Omental fat pad (tissue), 4 donors: ENCODE measurements around the gene SIK3. TPM values are rescaled to one million over a fixed set of nuclear protein-coding genes. Genes with fewer than 3 reads are reported as not detected.

Experiments
- ATAC-seq: fragments of 150-250 bp; one replicate; pipeline ENCODE4 v1.9.1; 2016; ENCODE audit warnings: mild to moderate bottlenecking, moderate library complexity; ENCODE audit not compliant: low FRiP score
- DNase-seq: peaks from one replicate; pipeline ENCODE4 v3.0.0-alpha.2; 2019; ENCODE audit warnings: low spot score
- total RNA-seq, 4 donors: library from RNA; depleted of rRNA; stranded (reverse); fragments of >200 nt; gene quantifications; one replicate each; pipeline ENCODE4 v1.1.0, GENCODE V29; 2016
- TF ChIP-seq, protein P1 (sequence below), 3 donors: fragments of 450-650 bp; IDR thresholded peaks; one replicate each; pipeline ENCODE4 v1.5.1; 2016 to 2017; ENCODE audit warnings: antibody characterized with exemption in 3 of 3, mild to moderate bottlenecking in 3 of 3, moderate library complexity in 2 of 3

Gene SIK3
- total RNA-seq, 4 donors from 2014 or later, result 31.2 to 54.6 (median 50.2) TPM

DNA sequence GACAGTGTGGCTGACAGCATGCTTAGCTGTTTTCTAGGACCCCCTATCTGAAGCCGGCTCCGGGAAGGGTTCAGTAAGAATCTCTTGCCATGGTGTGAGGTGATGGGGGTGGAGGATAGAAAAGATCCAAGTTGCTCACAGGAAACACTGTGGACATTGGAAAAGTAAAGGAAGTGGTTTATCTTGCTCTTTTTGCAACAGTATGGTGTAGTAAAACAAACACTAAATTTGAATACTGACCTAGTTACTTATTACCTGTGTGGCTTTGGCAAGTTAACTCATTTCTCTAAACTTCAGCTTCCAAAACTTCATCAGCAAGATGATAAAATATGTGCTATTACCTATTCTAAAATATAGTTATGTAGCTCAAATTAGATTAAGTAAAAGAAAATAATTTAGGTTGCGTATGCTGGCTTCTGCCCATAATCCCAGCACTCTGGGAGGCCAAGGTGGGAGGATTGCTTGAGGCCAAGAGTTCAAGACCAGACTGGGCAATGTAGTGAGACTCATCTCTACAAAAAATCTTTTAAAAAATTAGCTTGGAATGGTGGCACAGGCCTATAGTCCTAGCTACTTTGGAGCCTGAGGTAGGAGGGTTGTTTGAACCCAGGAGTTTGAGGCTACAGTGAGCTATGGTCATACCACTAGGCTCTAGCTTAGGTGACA lies 209.2 kb downstream of the SIK3 start:
- TF ChIP-seq, protein P1, sequence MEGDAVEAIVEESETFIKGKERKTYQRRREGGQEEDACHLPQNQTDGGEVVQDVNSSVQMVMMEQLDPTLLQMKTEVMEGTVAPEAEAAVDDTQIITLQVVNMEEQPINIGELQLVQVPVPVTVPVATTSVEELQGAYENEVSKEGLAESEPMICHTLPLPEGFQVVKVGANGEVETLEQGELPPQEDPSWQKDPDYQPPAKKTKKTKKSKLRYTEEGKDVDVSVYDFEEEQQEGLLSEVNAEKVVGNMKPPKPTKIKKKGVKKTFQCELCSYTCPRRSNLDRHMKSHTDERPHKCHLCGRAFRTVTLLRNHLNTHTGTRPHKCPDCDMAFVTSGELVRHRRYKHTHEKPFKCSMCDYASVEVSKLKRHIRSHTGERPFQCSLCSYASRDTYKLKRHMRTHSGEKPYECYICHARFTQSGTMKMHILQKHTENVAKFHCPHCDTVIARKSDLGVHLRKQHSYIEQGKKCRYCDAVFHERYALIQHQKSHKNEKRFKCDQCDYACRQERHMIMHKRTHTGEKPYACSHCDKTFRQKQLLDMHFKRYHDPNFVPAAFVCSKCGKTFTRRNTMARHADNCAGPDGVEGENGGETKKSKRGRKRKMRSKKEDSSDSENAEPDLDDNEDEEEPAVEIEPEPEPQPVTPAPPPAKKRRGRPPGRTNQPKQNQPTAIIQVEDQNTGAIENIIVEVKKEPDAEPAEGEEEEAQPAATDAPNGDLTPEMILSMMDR (IDR thresholded peaks at IDR 0.05), result no peak
- ATAC-seq (no peak), DNase-seq (no peak)

DNA sequence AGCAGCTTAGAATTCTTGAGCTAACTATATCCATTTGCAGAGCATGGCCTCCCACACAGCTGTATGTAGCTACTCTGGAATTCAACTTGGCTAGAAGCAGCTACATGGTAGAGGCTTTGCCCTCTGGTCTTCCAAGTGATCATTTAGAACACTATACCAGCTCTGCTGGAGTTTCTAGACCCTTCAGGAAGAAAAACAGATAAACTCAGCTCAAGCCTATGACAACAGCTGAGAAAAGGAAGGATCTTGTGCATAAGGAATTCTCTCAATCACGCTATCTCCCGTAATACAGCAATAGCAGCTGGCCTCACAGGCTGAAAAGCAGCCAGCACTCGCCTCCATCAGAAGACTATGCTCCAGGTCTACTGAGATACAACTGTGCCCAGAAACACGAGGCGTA lies 210.2 kb downstream of the SIK3 start:
- TF ChIP-seq, protein P1 (IDR thresholded peaks at IDR 0.05), result no peak
- ATAC-seq (no peak), DNase-seq (no peak)

DNA sequence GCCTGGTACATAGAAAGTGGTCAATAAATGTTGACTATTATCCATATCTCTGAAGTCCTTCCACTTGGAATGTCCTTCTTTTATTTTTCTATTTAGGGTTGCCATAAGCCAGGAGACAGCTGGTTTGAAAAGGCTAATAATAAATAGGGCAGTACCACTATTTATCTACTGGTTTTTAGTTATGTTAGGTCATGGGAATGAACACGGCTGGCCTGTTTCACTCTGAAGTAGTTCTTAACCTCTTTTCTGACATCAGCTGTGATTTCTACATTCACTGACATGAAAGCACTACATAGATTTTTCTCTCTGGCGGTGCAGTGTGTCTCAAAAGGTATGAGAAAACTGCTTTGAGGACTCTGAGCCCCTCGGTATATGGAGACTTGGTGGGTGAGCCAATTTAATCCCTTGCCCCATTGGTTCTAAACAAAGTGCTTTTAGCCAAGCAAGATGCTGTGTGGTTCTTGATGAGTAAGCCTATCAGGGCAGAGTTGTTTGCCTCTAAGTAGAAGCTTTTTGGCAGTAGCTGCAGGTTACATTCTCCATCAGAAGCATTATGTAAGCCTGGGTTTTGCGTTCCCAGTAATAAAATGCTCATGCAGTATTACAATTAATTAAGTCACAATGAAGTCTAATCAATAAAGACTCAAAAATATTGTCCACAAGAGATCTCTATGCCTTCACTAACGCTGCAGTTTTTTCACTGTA lies 212.1 kb downstream of the SIK3 start:
- ATAC-seq, result peak; percentile 77
- TF ChIP-seq, protein P1 (IDR thresholded peaks at IDR 0.05), result no peak
- DNase-seq, result no peak

DNA sequence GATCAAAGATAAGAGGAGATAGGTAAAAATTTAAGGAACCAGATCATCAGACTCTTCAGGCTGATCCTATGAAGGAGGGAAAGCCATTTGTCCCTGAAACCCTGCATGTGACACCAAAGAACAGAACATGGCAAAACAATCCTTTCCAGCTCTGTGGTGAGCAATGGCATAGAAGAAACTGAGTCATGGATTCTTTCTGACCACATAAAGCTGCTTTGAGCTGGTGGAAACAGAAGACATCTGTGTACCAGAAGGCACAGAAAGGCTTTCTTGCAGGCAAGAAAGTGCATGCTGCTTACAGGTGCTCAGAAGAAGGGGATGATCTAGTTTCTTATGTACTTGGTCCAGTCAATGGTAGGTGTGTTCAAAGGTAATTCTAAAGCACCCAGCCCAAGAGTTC lies 215.8 kb downstream of the SIK3 start:
- ATAC-seq, result no peak
- TF ChIP-seq, protein P1 (IDR thresholded peaks at IDR 0.05), result no peak
- no peak for DNase-seq

DNA sequence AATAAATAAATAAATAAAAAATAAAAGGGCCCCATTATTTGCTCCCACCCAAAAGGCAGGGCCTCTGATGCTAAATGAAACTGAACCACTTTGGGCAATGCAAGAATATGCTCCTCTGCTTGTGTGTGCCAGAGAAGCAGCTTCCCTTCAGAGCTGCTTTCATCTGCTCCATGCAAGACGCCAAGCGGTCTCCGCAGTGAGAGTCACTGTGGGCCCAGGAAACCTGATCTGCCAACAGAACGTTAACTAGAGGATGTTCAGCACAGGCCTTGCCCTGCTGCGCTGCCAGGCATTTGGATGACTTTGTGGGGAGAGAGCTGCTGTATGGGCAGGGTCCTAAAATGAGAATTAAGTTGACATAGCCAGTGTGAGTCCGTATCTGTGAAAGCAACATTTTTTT lies 217.1 kb downstream of the SIK3 start:
- DNase-seq (no peak), ATAC-seq (no peak)
- TF ChIP-seq, protein P1 (IDR thresholded peaks at IDR 0.05), result no peak

DNA sequence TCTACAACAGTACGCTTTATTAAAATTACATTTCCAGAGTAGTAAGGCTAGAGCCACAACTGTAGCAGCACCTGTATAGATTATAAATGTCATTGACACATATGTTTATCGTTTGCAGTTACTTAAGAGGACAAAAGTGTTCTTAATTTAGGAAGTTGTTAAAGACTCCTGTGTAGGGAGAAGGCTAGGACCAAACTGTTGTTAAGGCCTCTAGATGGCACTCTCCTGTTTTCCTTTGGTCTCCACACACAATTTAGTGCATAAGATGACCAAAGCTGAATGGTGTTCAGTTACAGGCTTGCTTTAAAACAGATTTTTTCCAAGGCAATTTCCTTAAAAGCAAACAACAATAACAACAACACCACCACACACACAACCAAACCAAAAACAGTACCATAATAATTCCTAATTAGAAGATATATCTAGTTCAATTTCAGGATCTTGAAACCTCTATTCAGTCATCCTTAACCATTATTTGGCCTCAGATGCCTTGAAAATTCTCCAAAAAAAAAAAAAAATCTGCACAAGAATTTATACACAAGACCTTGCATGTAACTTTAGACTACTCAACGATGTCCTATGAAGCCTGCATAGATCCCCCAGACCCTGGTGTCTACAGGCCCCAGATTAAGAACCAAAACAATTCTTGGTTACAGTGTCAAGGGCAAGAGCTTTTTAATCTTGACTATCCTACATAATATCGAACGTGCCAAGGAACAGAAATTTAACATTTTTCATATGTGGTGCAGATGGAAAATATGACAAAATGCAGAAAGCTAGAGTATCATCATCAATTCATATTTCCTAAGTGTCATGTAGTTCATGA lies 218.2 kb downstream of the SIK3 start:
- TF ChIP-seq, protein P1 (IDR thresholded peaks at IDR 0.05), result no peak
- ATAC-seq, result peak; percentile 58
- DNase-seq, result no peak
